HG03432 (cell line): Measurements from ENCODE around the gene THOC5.
"Not testable (repeated sequence)": the region's sequence is repeated elsewhere in the genome, so short reads cannot be mapped to it uniquely, and the experiment has no call there.

Source experiments
- ATAC-seq: cut with Tn5 transposase; IDR thresholded peaks from one replicate; pipeline ENCODE4 v1.9.1; 2021; ENCODE audit warnings: mild to moderate bottlenecking, moderate library complexity; ENCODE audit not compliant: unreplicated experiment

Gene THOC5

DNA sequence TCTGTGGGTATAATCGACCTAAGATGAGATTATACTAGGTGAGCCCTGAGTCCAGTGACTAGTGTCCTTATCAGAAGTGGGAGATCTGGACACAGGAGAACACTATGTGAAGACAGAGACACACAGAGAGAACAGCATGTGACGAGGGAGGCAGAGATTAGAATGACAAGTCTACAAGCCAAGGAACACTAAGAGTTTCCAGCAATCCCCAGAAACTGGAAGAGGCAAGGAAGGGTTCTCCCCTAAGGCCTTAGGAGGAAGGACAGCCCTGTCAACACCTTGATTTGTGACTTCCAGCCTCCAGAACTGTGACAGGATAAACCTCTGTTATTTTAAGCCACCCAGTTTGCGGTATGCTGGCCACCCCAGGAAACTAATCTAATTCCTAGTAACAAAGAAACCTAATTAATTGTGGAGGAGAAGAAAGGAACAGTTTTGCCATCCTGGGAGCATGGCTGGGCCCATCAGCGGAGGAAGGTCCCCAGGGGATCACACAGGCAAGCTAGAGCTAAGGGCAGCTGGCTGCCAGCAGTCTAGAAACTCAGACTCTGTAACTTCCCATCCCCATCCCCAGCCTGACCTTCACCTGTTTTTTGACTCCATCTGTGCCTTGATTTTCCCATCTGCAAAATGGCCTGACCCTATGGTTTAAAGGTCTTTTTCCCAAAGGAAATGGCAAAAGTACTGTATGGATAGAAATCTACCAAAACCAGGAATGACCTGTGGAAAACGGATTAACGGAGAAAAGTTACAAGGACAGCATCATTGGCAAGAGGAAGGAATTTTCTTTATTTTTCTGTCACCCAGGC, 10.3 kb upstream of the THOC5 start:
- no peak for ATAC-seq

DNA sequence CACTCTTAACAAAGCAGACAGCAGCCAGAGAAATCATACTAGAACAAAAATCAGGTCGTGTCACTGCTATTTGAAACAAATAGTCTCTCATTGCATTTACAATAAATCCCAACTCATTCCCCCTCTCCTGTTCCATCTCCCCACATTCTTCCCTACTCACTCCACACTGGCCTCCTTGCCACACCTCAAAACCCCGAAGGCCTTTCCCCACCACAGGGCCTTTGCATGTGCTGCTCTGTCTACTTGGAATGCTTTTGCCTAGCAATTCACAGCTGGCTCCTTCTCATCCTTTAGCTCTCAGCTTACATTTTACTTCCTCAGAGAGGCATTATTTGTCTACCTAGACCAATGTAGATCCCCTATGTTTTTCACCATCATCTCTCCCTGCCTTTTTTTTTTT, 6.3 kb upstream of the THOC5 start:
- no peak for ATAC-seq

GRCh38 chr22:29559030-29559429, 5.5 kb upstream of the THOC5 start:
- no peak for ATAC-seq

GRCh38 chr22:29555065-29555644, 1.6 kb upstream of the THOC5 start:
- no peak for ATAC-seq

GRCh38 chr22:29552357-29552756, 1.2 kb downstream of the THOC5 start:
- not testable (repeated sequence) for ATAC-seq

GRCh38 chr22:29550005-29550404, 3.6 kb downstream of the THOC5 start:
- ATAC-seq, result no peak

GRCh38 chr22:29545045-29545444, 8.5 kb downstream of the THOC5 start:
- not testable (repeated sequence) for ATAC-seq

- ATAC-seq, result no peak
These were observed 11.7 kb downstream of the THOC5 start for GRCh38 chr22:29541845-29542244.

DNA sequence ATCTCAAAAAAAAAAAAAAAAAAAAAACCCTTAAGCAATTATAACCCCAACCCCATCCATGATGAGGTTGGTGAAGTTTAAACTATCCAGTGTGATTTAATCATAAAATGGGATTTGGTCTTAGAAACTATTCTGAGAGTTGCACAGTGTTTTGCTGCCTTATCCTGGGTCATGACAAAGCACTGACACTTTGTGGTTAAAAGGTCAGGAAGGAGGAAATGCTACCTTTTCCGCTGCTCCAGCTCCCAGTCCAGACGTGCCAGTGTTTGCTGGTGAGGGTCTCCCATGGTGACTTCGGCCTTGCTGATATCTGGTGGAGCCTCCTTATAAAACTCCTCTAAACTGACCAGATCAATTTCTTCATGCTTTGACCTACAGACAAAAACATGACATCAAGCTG, 14.5 kb downstream of the THOC5 start:
- ATAC-seq, result no peak

DNA sequence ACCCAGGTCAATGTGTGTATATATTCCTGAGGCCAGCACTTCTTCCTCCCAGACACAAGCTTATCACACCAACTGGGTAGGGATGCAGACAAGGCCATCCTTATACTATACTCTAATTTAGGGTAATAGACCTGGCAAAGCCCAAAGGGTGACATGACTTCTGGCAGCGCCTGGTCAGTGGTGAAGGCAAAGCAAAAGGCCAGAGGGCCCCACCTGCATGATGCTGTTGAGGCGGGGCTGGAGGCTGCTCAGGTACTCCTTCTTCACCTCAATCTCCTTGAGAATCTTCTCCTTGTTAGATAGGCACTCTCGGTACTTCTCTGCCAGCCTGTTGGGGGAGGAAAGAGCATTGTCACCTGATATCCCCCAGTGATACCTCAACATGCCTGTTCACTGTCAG, 17.1 kb downstream of the THOC5 start:
- no peak for ATAC-seq

- ATAC-seq, result no peak
These were observed 22.1 kb downstream of the THOC5 start for GRCh38 chr22:29531419-29531818.

- ATAC-seq, result no peak
These were observed 22.8 kb downstream of the THOC5 start for GRCh38 chr22:29530716-29531115.

- ATAC-seq, result no peak
These were observed 25.4 kb downstream of the THOC5 start for GRCh38 chr22:29528144-29528543.

DNA sequence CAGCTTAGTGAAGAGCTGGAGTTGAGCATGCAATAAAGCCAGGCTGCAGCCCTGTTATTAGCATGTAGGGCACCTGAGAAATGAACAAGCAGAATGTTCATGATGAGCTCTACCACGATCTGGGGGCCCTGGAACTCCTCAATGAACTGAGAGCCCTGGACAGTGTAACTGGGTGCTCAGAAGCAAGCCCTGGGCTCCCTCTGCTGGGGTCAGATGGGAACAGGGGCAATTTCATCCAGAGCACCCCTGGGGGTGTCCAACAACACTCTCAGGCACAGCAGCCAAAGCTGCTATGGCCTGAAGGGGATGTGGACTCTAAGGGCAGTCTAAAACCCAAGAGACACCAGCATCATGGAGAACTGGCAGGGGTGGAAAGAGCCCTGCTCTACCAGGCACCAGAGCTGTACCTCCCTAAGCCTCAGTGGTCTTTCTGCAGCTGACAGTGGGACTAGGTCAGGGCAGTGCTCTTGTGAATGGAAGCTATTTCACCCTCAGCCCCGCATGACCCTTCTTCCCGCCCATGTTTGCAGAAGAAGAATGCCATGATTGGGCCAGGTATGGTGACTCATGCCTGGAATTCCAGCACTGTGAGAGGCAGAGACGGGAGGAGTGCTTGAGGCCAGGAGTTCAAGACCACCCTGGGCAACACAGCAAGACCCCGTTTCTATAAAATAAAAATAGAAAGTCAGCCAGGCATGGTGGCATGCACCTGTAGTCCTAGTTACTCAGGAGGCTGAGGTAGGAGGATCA, 28.9 kb downstream of the THOC5 start:
- ATAC-seq, result no peak

DNA sequence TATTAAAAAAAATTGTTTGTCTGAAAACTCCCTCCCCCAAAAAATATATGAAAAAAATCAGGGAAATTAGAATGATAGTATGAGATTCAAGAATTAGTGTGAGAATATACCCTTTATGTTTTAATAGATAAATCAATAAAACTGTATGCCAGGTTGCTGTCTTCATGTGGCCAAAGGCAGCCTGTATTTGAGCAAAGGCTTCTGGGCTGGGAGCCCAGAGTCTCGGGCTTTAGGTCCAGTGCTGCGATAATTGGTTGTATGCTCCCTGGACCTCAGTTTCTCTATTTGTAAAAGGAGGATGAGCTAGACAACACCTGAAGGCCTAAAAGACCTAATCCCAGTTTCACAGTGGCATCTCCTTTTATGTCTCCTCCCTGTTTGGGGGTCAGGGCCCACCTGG, 29.8 kb downstream of the THOC5 start:
- no peak for ATAC-seq

GRCh38 chr22:29521526-29521925, 32.0 kb downstream of the THOC5 start:
- no peak for ATAC-seq

DNA sequence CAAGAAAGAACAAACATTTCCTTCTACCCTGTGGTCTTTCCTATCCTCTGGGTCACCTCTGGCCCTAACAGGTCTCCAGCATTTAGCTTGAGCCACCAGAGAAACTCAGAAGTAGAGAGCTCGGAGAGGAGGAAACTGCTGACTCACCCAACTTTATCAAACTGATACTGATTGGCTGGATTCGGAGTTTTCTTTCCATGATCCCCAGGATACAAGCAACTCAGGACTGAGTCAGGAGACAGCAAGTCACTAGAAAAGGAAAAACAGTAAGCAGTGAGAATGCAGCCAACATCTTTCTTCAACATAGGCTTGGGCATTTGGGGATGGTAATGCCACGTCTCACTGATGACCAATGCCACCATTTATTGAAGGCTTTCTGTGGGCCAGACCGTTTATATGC, 32.7 kb downstream of the THOC5 start:
- no peak for ATAC-seq

DNA sequence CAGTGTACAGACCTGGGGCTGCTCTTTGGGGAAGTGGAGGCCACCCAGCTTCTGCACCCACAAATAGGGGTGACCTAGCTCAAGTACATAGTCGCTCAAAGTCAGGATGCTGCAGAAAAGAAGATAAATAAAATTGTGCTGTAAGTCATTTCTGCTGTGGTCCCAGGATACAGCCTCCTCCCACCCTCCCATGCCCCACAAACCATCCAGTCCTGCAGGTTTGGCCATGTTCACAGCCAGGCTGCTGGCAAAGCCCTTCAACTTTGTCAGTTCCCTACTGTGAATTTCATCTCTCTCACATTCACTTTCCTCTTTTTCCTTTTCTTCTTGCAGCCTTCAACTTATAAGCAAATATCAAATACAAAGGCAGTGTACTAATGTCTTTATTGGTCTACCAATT, 33.6 kb downstream of the THOC5 start:
- no peak for ATAC-seq

GRCh38 chr22:29518427-29518826, 35.1 kb downstream of the THOC5 start:
- ATAC-seq, result no peak

GRCh38 chr22:29517215-29517908, 36.2 kb downstream of the THOC5 start:
- ATAC-seq, result no peak

- no peak for ATAC-seq
These were observed 41.5 kb downstream of the THOC5 start for GRCh38 chr22:29512031-29512430.
